K562 (cell line): Measurements from ENCODE around the gene MTFR2. TPM values are rescaled to one million over a fixed set of nuclear protein-coding genes. Genes with fewer than 3 reads are reported as not detected.
A peak's percentile ranks its signal among the peaks of the same experiment; 100 is the strongest.

ENCODE experiments used
- AFF1 ChIP-seq, 2 experiments: fragments of 450-650 bp; IDR thresholded peaks; 2 replicates each; pipeline ENCODE4 v1.6.1; 2018; ENCODE audit warnings: mild to moderate bottlenecking in 2 of 2, low read depth in 1 of 2; ENCODE audit not compliant: partially characterized antibody in 2 of 2
- ELF2 ChIP-seq: fragments of 250-450 bp; sonication (Bioruptor Pico); IDR thresholded peaks from 2 replicates; pipeline ENCODE4 v1.5.0; 2021; ENCODE audit warnings: mild to moderate bottlenecking
- FOXA3 ChIP-seq, 2 experiments: fragments of 450-650 bp in 1 of 2; sonication (generic) in 1 of 2; formaldehyde crosslinking; IDR thresholded peaks in 1 of 2; conservative IDR thresholded peaks in 1 of 2; 2 replicates each; pipeline versions ENCODE4 v1.4.0 to v1.8.0; 2020 to 2022; ENCODE audit warnings: mild to moderate bottlenecking in 2 of 2, missing genetic modification reagents in 1 of 2
- GTF2F1 ChIP-seq: IDR thresholded peaks from 2 replicates; pipeline ENCODE4 v1.6.1; 2011; ENCODE audit warnings: low read depth, low read length, improper control_type of control experiment
- HMG20B ChIP-seq: fragments of 250-450 bp; sonication (Bioruptor Pico); IDR thresholded peaks from 2 replicates; pipeline ENCODE4 v1.5.0; 2021; ENCODE audit warnings: mild to moderate bottlenecking
- HNRNPL ChIP-seq: fragments of 200-400 bp; formaldehyde crosslinking; IDR thresholded peaks from 2 replicates; pipeline ENCODE4 v1.6.1; 2017; ENCODE audit warnings: low read depth, mild to moderate bottlenecking, low read length
- ILK ChIP-seq: fragments of 450-650 bp; IDR thresholded peaks from 2 replicates; pipeline ENCODE4 v1.6.1; 2016; ENCODE audit warnings: missing genetic modification characterization, low read depth, mild to moderate bottlenecking, missing compliant biosample characterization, moderate library complexity, borderline replicate concordance
- PATZ1 ChIP-seq: fragments of 250-450 bp; sonication (Bioruptor Pico); IDR thresholded peaks from 2 replicates; pipeline ENCODE4 v1.5.0; 2020; ENCODE audit warnings: mild to moderate bottlenecking, borderline replicate concordance
- PCBP2 ChIP-seq: fragments of 200-400 bp; formaldehyde crosslinking; IDR thresholded peaks from 2 replicates; pipeline ENCODE4 v1.6.1; 2018; ENCODE audit warnings: low read length, low read depth, mild to moderate bottlenecking, moderate library complexity; ENCODE audit not compliant: poor library complexity, severe bottlenecking
- PRDM10 ChIP-seq: fragments of 450-650 bp; IDR thresholded peaks from 2 replicates; pipeline ENCODE4 v1.6.1; 2018; ENCODE audit not compliant: partially characterized antibody
- RHOXF2B ChIP-seq: fragments of 250-450 bp; sonication (Bioruptor Pico); conservative IDR thresholded peaks from 2 replicates; pipeline ENCODE4 v1.5.1; 2021
- SP1 ChIP-seq: sonication (generic); formaldehyde crosslinking; IDR thresholded peaks from 2 replicates; pipeline ENCODE4 v1.8.1; 2022; ENCODE audit warnings: mild to moderate bottlenecking, missing genetic modification reagents
- YY1 ChIP-seq, 3 experiments: IDR thresholded peaks; 2 replicates each; pipeline ENCODE4 v1.6.1; 2011; ENCODE audit warnings: low read length in 2 of 3, mild to moderate bottlenecking in 2 of 3, moderate library complexity in 2 of 3, borderline replicate concordance in 1 of 3, control low read depth in 1 of 3, low read depth in 1 of 3; ENCODE audit not compliant: insufficient read depth in 3 of 3, insufficient replicate concordance in 2 of 3, control insufficient read depth in 1 of 3, insufficient read length in 1 of 3; ENCODE audit errors: extremely low read depth in 1 of 3
- ZNF274 ChIP-seq: IDR thresholded peaks from 2 replicates; pipeline ENCODE4 v1.6.1; 2011; ENCODE audit warnings: low read depth, mild to moderate bottlenecking, low read length, moderate library complexity, borderline replicate concordance
- polyA plus RNA-seq, 8 experiments: library from polyadenylated mRNA; depleted of rRNA in 4 of 8; stranded (reverse) in 5 of 8; unstranded in 3 of 8; fragments of >200 nt; fragmentation: Nextera tagmentation in 2 of 8; fragmentation: Illumina TruSeq in 1 of 8; extraction: Ambion mirVana in 2 of 8; extraction: Trizol in 1 of 8; gene quantifications; 2 replicates each; pipeline versions ENCODE4 v1.2.1 to v1.2.3, GENCODE V29; 2011 to 2014; ENCODE audit warnings: inconsistent platforms in 1 of 8, missing spikeins in 1 of 8
- total RNA-seq, 7 experiments: library from RNA; depleted of rRNA in 6 of 7; stranded (reverse); fragments of >200 nt in 6 of 7; fragmentation: Illumina TruSeq in 2 of 7; extraction: Trizol in 2 of 7; gene quantifications; 2 replicates each; pipeline versions ENCODE4 v1.2.1 to v1.2.3, GENCODE V29; 2011 to 2021; ENCODE audit warnings: low replicate concordance in 1 of 7

The MTFR2 gene
- total and polyA plus RNA-seq, 9 of the 15 experiments (the other 6 are each of a cell fraction or from before 2014, with no cell fraction given): 10.1 to 63.3 (median 45.9) TPM

- TF ChIP-seq ELF2 (CRISPR knock-in tag) (peak; percentile 30; the same call in 1 of the 2 replicates), PCBP2 (no peak), RHOXF2B (0 out of 2 replicates have a peak, but pooled peaks have one; percentile 43), SP1 (CRISPR knock-in tag) (peak; percentile 98), ILK (tag) (no peak), PATZ1 (CRISPR knock-in tag) (peak; percentile 24), GTF2F1 (peak; percentile 91), AFF1 (IDR thresholded peaks at IDR 0.05; ENCODE audit: low read depth in 1 of 2, partially characterized antibody in 2 of 2) (peak in 1 of 2 experiments; percentile 69), PRDM10 (no peak), HNRNPL (peak; percentile 79; the same call in 1 of the 2 replicates), ZNF274 (no peak), FOXA3 (CRISPR knock-in tag; conservative IDR thresholded peaks at IDR 0.05 in 1 of 2, IDR thresholded peaks at IDR 0.05 in 1 of 2) (no peak; a peak in 2 of 4 replicates), HMG20B (CRISPR knock-in tag) (no peak), YY1 (IDR thresholded peaks at IDR 0.05; ENCODE audit: borderline replicate concordance in 1 of 3, control insufficient read depth in 1 of 3, extremely low read depth in 1 of 3, insufficient read depth in 3 of 3, insufficient read length in 1 of 3, insufficient replicate concordance in 2 of 3, low read depth in 1 of 3, low read length in 2 of 3) (peak; percentile 76 to 92 (median 91))
These were observed 39.7 kb upstream of the MTFR2 start, which contains the start of gene BCLAF1 (continued) for GRCh38 chr6:136289579-136290409.
